Amniotic stem cell (primary cell): Measurements from ENCODE around the gene ZCCHC8.
"Not testable (repeated sequence)": the region's sequence is repeated elsewhere in the genome, so short reads cannot be mapped to it uniquely, and the experiment has no call there.

Experiments
- DNase-seq: peaks from one replicate; lab custom pipeline; 2025; lab: John Stamatoyannopoulos, UW

Gene ZCCHC8

GRCh38 chr12:122471324-122472226 lies 29.2 kb downstream of the ZCCHC8 start:
- DNase-seq, result peak; percentile 11

- DNase-seq, result not testable (repeated sequence)
Observed at GRCh38 chr12:122470576-122470975, 30.2 kb downstream of the ZCCHC8 start.

GRCh38 chr12:122469856-122470255 lies 30.9 kb downstream of the ZCCHC8 start:
- DNase-seq, result not testable (repeated sequence)

GRCh38 chr12:122467983-122468382 lies 32.7 kb downstream of the ZCCHC8 start:
- no peak for DNase-seq

- DNase-seq, result peak; percentile 96
Observed at GRCh38 chr12:122464317-122465042, 36.3 kb downstream of the ZCCHC8 start.

- no peak for DNase-seq
Observed at GRCh38 chr12:122460641-122461040, 40.1 kb downstream of the ZCCHC8 start.

- no peak for DNase-seq
Observed at GRCh38 chr12:122460061-122460460, 40.7 kb downstream of the ZCCHC8 start.

- no peak for DNase-seq
Observed at GRCh38 chr12:122459211-122459610, 41.5 kb downstream of the ZCCHC8 start.

- DNase-seq, result no peak
Observed at GRCh38 chr12:122458105-122459035, 42.4 kb downstream of the ZCCHC8 start.

GRCh38 chr12:122457627-122458026 lies 43.1 kb downstream of the ZCCHC8 start:
- DNase-seq, result no peak

GRCh38 chr12:122454739-122455138 lies 46.0 kb downstream of the ZCCHC8 start:
- no peak for DNase-seq

GRCh38 chr12:122454250-122454721 lies 46.4 kb downstream of the ZCCHC8 start:
- no peak for DNase-seq

GRCh38 chr12:122452701-122453285 lies 47.9 kb downstream of the ZCCHC8 start:
- DNase-seq, result no peak

- DNase-seq, result peak; percentile 74
Observed at GRCh38 chr12:122449317-122449716, 51.4 kb downstream of the ZCCHC8 start.

GRCh38 chr12:122447825-122448224 lies 52.9 kb downstream of the ZCCHC8 start:
- DNase-seq, result not testable (repeated sequence)

GRCh38 chr12:122446390-122446789 lies 54.3 kb downstream of the ZCCHC8 start:
- DNase-seq, result not testable (repeated sequence)

- not testable (repeated sequence) for DNase-seq
Observed at GRCh38 chr12:122444071-122444470, 56.7 kb downstream of the ZCCHC8 start.

GRCh38 chr12:122438822-122439221 lies 61.9 kb downstream of the ZCCHC8 start:
- DNase-seq, result not testable (repeated sequence)

GRCh38 chr12:122437656-122438121 lies 63.0 kb downstream of the ZCCHC8 start:
- DNase-seq, result no peak

GRCh38 chr12:122435186-122435585 lies 65.5 kb downstream of the ZCCHC8 start:
- DNase-seq, result no peak

GRCh38 chr12:122429043-122429442 lies 71.7 kb downstream of the ZCCHC8 start:
- not testable (repeated sequence) for DNase-seq
